Measurements from ENCODE around the gene MYD88. TPM values are rescaled to one million over a fixed set of nuclear protein-coding genes. Genes with fewer than 3 reads are reported as not detected.

Gene MYD88
- total and polyA plus RNA-seq, 9 of the 15 experiments (the other 6 are each of a cell fraction or from before 2014, with no cell fraction given), result 3.2 to 47.3 (median 27.6) TPM

GRCh38 chr3:38138349-38139190 is at the start of gene MYD88 (continued):
- TF ChIP-seq, protein P1, sequence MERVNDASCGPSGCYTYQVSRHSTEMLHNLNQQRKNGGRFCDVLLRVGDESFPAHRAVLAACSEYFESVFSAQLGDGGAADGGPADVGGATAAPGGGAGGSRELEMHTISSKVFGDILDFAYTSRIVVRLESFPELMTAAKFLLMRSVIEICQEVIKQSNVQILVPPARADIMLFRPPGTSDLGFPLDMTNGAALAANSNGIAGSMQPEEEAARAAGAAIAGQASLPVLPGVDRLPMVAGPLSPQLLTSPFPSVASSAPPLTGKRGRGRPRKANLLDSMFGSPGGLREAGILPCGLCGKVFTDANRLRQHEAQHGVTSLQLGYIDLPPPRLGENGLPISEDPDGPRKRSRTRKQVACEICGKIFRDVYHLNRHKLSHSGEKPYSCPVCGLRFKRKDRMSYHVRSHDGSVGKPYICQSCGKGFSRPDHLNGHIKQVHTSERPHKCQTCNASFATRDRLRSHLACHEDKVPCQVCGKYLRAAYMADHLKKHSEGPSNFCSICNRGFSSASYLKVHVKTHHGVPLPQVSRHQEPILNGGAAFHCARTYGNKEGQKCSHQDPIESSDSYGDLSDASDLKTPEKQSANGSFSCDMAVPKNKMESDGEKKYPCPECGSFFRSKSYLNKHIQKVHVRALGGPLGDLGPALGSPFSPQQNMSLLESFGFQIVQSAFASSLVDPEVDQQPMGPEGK (CRISPR knock-in tag; IDR thresholded peaks at IDR 0.05; ENCODE audit: borderline replicate concordance), result no peak
- TF ChIP-seq TFAM (CRISPR knock-in tag; conservative IDR thresholded peaks at IDR 0.05), result no peak
- TF ChIP-seq CREB1 (IDR thresholded peaks at IDR 0.05), result 0 out of 2 replicates have a peak, but pooled peaks have one; percentile 3
- peak; percentile 67 for TF ChIP-seq CREB1 (CRISPR knock-in tag; IDR thresholded peaks at IDR 0.05)
- TF ChIP-seq CBX2 (IDR thresholded peaks at IDR 0.05; ENCODE audit: insufficient read depth, low read length, poor library complexity, severe bottlenecking), result no peak
- 0 out of 4 replicates have a peak, but pooled peaks of 1 of the 2 experiments have one; percentile 15 for TF ChIP-seq FOXA3 (CRISPR knock-in tag; conservative IDR thresholded peaks at IDR 0.05 in 1 of 2, IDR thresholded peaks at IDR 0.05 in 1 of 2)
- TF ChIP-seq, protein P2, sequence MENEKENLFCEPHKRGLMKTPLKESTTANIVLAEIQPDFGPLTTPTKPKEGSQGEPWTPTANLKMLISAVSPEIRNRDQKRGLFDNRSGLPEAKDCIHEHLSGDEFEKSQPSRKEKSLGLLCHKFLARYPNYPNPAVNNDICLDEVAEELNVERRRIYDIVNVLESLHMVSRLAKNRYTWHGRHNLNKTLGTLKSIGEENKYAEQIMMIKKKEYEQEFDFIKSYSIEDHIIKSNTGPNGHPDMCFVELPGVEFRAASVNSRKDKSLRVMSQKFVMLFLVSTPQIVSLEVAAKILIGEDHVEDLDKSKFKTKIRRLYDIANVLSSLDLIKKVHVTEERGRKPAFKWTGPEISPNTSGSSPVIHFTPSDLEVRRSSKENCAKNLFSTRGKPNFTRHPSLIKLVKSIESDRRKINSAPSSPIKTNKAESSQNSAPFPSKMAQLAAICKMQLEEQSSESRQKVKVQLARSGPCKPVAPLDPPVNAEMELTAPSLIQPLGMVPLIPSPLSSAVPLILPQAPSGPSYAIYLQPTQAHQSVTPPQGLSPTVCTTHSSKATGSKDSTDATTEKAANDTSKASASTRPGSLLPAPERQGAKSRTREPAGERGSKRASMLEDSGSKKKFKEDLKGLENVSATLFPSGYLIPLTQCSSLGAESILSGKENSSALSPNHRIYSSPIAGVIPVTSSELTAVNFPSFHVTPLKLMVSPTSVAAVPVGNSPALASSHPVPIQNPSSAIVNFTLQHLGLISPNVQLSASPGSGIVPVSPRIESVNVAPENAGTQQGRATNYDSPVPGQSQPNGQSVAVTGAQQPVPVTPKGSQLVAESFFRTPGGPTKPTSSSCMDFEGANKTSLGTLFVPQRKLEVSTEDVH (IDR thresholded peaks at IDR 0.05; ENCODE audit: low read depth, partially characterized antibody), result no peak
- TF ChIP-seq ZNF644 (tag; IDR thresholded peaks at IDR 0.05; ENCODE audit: low read depth), result no peak
- TF ChIP-seq TRIM28 (IDR thresholded peaks at IDR 0.05), result no peak
- TF ChIP-seq GTF2F1 (IDR thresholded peaks at IDR 0.05; ENCODE audit: low read depth, low read length), result no peak; the same call in 1 of the 2 replicates
- peak; percentile 87 for TF ChIP-seq FIP1L1 (IDR thresholded peaks at IDR 0.05; ENCODE audit: low read depth, low read length, poor library complexity, severe bottlenecking)
- TF ChIP-seq PURB (CRISPR knock-in tag; IDR thresholded peaks at IDR 0.05; ENCODE audit: low read depth), result no peak
- TF ChIP-seq NCOR1 (IDR thresholded peaks at IDR 0.05), result no peak
- TF ChIP-seq ARID4B (CRISPR knock-in tag; IDR thresholded peaks at IDR 0.05), result peak; percentile 79; the same call in 1 of the 2 replicates
- TF ChIP-seq ZNF436 (CRISPR knock-in tag; IDR thresholded peaks at IDR 0.05), result no peak
